HL-60 (cell line): ENCODE data around the gene CH25H.

Source experiments
- DNase-seq, 2 experiments: peaks; one replicate each; pipeline ENCODE4 v3.0.0-alpha.2; 2010 to 2020; ENCODE audit warnings: low read depth in 1 of 2, low spot score in 1 of 2
- H3K27ac ChIP-seq: fragments of 250-450 bp; sonication (Bioruptor Pico); replicated peaks from 2 replicates; pipeline ENCODE4 v1.5.1; 2020; ENCODE audit warnings: mild to moderate bottlenecking, moderate library complexity
- H3K27me3 ChIP-seq: fragments of 250-450 bp; sonication (Bioruptor Pico); 2 replicates; pipeline ENCODE4 v1.5.1; 2021; ENCODE audit warnings: mild to moderate bottlenecking, moderate library complexity; ENCODE audit not compliant: insufficient read depth, poor library complexity, severe bottlenecking
- H3K4me3 ChIP-seq: replicated peaks from 2 replicates; pipeline ENCODE4 v1.5.1; 2011; ENCODE audit warnings: mild to moderate bottlenecking, control low read depth, low read length; ENCODE audit not compliant: insufficient read depth
- GABPA ChIP-seq: IDR thresholded peaks from 2 replicates; pipeline ENCODE4 v1.6.1; 2012; ENCODE audit warnings: low read depth
- POLR2AphosphoS5 ChIP-seq: IDR thresholded peaks from 2 replicates; pipeline ENCODE4 v1.6.1; 2012; ENCODE audit warnings: low read depth
- SPI1 ChIP-seq: IDR thresholded peaks from 2 replicates; pipeline ENCODE4 v1.6.1; 2012; ENCODE audit warnings: low read depth, mild to moderate bottlenecking, borderline replicate concordance
- TF ChIP-seq, protein P1 (sequence below): IDR thresholded peaks from 2 replicates; pipeline ENCODE4 v1.6.1; 2012; ENCODE audit warnings: low read depth; ENCODE audit not compliant: insufficient replicate concordance
- TF ChIP-seq, protein P2 (sequence below): IDR thresholded peaks from one replicate; pipeline ENCODE4 v1.5.1; 2011; ENCODE audit warnings: low read length, control low read depth, inconsistent platforms; ENCODE audit not compliant: insufficient read depth

Gene CH25H

DNA sequence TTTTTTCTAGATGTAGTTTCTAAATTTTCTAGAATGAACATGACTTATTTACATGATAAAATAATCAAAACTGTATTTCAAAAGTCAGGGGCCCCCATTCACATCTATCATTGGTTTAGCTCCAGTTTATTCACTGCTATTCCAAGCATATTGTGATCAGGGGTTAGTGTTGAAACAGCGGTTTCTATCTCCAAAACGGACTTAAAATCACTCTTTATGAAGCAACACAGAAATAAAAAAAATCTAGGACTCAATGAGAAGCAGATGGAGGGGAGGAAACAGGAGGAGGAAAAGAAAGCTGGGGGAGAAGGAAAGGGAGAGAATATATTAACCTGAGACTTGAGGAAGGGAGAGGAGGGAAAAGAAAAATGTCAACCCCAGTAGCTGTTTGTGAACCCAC lies 14.8 kb upstream of the CH25H start:
- no peak for DNase-seq
- no peak for TF ChIP-seq POLR2AphosphoS5
- TF ChIP-seq, protein P1, sequence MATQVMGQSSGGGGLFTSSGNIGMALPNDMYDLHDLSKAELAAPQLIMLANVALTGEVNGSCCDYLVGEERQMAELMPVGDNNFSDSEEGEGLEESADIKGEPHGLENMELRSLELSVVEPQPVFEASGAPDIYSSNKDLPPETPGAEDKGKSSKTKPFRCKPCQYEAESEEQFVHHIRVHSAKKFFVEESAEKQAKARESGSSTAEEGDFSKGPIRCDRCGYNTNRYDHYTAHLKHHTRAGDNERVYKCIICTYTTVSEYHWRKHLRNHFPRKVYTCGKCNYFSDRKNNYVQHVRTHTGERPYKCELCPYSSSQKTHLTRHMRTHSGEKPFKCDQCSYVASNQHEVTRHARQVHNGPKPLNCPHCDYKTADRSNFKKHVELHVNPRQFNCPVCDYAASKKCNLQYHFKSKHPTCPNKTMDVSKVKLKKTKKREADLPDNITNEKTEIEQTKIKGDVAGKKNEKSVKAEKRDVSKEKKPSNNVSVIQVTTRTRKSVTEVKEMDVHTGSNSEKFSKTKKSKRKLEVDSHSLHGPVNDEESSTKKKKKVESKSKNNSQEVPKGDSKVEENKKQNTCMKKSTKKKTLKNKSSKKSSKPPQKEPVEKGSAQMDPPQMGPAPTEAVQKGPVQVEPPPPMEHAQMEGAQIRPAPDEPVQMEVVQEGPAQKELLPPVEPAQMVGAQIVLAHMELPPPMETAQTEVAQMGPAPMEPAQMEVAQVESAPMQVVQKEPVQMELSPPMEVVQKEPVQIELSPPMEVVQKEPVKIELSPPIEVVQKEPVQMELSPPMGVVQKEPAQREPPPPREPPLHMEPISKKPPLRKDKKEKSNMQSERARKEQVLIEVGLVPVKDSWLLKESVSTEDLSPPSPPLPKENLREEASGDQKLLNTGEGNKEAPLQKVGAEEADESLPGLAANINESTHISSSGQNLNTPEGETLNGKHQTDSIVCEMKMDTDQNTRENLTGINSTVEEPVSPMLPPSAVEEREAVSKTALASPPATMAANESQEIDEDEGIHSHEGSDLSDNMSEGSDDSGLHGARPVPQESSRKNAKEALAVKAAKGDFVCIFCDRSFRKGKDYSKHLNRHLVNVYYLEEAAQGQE, result no peak
- no peak for TF ChIP-seq GABPA
- no peak for TF ChIP-seq SPI1
- TF ChIP-seq, protein P2, sequence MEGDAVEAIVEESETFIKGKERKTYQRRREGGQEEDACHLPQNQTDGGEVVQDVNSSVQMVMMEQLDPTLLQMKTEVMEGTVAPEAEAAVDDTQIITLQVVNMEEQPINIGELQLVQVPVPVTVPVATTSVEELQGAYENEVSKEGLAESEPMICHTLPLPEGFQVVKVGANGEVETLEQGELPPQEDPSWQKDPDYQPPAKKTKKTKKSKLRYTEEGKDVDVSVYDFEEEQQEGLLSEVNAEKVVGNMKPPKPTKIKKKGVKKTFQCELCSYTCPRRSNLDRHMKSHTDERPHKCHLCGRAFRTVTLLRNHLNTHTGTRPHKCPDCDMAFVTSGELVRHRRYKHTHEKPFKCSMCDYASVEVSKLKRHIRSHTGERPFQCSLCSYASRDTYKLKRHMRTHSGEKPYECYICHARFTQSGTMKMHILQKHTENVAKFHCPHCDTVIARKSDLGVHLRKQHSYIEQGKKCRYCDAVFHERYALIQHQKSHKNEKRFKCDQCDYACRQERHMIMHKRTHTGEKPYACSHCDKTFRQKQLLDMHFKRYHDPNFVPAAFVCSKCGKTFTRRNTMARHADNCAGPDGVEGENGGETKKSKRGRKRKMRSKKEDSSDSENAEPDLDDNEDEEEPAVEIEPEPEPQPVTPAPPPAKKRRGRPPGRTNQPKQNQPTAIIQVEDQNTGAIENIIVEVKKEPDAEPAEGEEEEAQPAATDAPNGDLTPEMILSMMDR, result no peak

DNA sequence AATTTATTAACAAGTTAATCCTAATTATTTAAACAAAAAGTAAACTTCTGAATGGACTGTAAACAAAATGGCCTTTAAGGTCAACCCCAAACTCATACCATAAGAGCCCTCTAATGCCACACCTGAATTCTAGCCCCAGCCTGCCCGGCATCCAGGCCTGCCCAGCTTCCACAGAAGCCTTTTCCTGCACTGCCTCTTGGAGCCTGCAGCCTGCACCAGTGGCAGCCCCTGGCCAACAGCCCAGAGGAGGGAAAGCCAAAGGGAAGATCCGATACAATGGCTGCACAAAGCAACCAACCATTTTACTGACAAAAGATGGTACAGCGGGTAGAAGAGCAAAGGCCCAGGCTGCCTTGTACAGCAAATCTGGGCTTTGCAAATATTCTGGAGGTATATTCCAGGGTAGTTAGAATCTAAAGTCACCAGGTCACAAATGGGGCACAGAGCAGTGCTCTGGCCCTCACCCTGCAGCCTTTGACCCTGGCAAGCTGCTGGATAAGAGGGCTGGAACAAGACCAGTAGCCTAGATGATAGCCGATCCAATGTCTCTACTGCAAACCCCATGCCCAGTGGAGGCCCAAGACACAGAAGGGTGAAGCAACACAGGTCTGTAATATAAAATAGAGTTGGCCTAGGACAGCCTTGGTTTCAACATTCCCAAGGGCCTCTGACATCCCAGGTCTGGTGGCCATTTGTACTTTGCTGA lies 12.5 kb upstream of the CH25H start:
- DNase-seq, result no peak
- Histone ChIP-seq H3K27me3 (no peaks in the 10 kb centered on the region), H3K27ac (no peak overlapping the region), H3K4me3 (no peak overlapping the region)
- TF ChIP-seq GABPA (no peak), SPI1 (no peak)

More for the DNA sequence above, 14.8 kb upstream of the CH25H start:
- Histone ChIP-seq H3K4me3 (no peak overlapping the region), H3K27ac (no peak overlapping the region), H3K27me3 (no peaks in the 10 kb centered on the region)

DNA sequence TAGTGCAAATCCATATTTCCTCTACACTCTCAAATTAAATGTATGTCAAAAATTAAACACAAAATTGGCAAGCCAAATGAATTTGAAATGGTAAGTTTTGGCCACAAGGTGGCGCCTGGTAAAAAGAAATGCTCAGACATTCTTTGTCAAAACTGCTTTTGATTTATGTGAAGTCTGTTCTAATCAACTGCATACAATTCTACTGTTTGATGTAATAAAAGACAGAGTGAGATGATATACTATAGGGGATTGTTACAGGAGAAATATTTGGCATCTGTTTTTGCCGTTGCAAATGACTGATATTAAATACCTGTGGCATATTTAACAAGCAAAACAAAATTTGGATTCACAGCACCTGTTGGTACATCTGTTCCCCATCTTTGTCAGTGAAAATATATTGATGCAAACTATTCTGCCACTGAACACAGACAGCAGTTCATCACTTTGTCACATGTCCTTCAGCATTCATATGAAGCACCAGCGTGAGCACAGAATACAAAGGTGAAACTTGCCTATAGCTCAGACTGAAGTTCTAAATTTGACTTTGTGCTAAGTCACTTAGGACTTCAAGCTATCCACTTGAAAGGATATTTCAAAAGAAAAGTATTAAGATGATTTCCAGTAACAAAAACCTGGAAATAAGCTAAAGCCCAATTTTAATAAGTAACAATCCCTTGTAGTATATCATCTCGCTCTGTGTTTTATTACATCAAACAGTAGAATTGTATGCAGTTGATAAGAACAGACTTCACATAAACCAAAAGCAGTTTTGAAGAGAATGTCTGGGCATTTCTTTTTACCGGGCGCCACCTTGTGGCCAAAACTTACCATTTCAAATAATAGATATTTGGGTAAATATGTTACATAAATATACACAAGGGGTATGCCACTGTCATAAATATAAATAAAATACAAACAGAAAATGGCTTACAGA lies 10.2 kb upstream of the CH25H start:
- H3K4me3 ChIP-seq, result no peak overlapping the region
- TF ChIP-seq GABPA, result no peak
- TF ChIP-seq, protein P2, result peak; percentile 22
- no peaks in the 10 kb centered on the region for H3K27me3 ChIP-seq
- DNase-seq, result peak in 1 of 2 experiments; percentile 43
- H3K27ac ChIP-seq, result no peak overlapping the region

DNA sequence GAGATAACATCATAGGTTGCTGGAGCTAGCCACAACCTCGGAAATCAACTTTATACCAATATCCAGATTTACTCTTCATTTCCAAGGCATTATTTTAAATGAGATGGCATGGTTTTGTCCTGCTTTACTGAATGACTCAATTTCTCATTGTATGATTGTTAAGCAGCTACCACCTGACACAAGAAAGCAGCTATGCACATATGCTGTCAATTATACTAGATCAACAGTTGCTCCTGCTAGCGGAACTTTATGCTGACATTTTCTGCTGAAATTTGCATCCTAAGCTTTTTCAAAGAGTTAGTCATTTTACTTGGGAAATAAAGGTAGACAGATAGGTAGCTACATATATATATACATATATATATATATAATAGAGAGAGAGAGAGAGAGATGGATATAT lies 8.9 kb upstream of the CH25H start:
- TF ChIP-seq, protein P2, result no peak
- TF ChIP-seq POLR2AphosphoS5 (no peak), GABPA (no peak), SPI1 (no peak)
- TF ChIP-seq, protein P1, result no peak
- H3K27me3 ChIP-seq, result no peaks in the 10 kb centered on the region
- DNase-seq, result no peak
- H3K4me3 ChIP-seq, result no peak overlapping the region
- H3K27ac ChIP-seq, result no peak overlapping the region
